HG03378 (cell line): Measurements from ENCODE around the gene TXNRD1.

Experiments
- ATAC-seq: cut with Tn5 transposase; IDR thresholded peaks from one replicate; pipeline ENCODE4 v1.9.1; 2021; ENCODE audit warnings: mild to moderate bottlenecking, moderate library complexity; ENCODE audit not compliant: unreplicated experiment

TXNRD1 gene

GRCh38 chr12:104347374-104348075 lies 131.9 kb downstream of the TXNRD1 start:
- no peak for ATAC-seq

GRCh38 chr12:104348283-104348993 lies 132.9 kb downstream of the TXNRD1 start:
- no peak for ATAC-seq

DNA sequence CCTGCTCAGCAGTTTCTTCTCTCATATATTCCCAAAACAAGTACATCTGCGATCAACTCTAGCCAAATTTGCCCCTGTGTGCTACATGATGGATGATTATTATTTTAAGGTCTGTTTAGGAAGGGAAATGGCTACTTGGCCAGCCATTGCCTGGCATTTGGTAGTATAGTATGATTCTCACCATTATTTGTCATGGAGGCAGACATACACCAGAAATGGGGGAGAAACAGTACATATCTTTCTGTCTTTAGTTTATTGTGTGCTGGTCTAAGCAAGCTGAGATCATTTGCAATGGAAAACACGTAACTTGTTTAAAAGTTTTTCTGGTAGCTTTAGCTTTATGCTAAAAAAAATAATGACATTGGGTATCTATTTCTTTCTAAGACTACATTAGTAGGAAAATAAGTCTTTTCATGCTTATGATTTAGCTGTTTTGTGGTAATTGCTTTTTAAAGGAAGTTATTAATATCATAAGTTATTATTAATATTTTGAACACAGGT lies 133.5 kb downstream of the TXNRD1 start:
- ATAC-seq = no peak

DNA sequence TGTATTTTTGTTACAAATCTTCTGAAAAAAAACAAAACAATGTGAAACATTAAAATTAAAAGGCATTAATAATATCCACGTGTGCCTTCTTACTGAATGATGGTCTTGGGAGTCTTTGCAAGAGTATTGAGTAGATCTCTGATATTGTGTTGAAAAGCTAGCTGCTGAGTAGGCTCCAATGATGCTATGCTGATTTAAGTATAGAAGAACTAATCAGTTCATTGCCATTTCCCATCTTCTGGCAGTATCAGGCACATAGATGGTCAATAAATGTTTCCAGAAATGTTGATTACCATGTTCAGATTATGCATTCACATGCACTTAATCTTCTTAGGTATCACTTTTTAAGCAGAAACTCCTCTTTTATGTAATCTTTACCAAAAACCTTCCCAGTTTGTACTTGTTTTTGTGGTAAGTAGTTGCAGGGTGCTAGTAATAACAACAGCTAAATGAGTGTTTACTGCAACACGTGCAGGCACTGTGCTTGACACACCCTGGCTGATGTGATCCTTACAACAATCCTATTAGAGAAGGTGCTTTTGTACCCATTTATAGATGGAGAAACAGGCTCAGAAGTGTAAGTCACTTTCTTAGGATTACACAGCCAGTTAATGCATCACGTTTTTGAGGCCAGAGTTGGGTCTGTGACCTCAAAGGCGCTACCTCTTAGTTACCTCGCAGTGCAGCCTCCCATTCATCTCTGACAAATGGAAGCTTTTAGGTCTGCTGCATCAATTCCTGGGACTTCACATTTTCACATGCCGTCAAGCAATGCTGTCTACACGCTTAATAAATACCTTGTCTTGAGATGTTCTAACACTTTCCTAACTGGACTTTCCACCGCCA lies 134.9 kb downstream of the TXNRD1 start:
- ATAC-seq = no peak

GRCh38 chr12:104351057-104351983 lies 135.7 kb downstream of the TXNRD1 start:
- ATAC-seq = no peak

DNA sequence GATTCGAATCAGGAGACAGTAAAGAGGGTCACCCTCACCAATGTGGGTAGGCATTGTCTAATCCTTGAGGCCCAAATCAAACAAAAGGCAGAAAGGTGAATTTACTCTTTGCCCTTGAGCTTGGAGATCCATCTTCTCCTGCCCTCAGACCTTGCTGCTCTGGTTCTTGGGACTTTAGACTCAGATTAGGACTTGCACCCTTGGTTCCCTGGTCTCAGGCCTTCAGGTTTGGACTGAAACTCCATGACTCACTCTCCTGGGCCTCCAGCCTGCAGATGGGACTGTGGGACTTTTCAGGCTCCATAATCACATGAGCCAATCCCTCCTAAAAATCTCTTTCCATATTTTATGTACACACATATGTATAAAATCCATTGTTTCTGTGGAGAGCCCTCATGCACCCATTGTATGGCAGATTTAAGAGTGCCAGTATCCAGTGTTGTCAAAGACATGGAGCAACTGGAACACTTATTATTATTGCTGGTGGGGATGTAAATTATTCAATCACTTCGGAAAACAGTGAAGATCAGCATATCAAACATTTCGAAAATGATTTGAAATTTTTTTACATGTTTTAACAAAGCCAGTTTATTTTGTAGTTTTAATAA lies 136.6 kb downstream of the TXNRD1 start:
- no peak for ATAC-seq

- ATAC-seq = no peak
Observed at GRCh38 chr12:104353012-104353981, 137.7 kb downstream of the TXNRD1 start.

DNA sequence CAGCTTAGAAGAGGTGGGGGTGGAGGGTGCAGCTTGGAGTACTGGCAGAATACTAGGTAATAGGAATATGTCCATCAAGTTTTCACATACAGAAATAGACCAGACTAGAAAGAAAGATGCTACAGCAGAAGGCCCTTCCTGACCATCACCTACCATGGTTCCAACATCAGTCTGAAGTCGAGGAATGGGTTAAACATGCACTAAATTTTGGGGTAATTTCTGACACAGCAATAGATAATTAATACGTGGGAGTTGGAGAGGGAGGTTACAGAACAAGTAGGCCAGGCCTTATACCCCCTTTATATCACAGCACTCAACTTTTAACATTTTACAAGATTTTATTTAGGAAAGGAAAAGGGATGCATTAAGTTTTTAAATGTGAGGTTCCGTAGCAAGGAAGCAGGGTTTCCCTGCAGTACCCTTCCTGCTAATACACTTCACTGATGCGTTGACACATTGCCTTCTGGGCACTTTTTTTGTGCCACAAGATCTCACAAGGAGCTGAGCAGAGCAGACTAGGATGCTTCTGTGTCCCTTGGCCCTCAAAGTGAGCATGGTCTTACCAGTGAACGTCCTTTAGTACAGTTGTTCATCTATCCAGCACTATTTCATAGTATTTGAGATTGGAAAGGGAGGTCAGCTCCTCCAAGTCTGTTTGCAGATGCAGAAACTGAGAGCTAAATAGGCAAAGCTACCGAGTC lies 138.7 kb downstream of the TXNRD1 start:
- no peak for ATAC-seq

- ATAC-seq = no peak
Observed at GRCh38 chr12:104354868-104355570, 139.4 kb downstream of the TXNRD1 start.

DNA sequence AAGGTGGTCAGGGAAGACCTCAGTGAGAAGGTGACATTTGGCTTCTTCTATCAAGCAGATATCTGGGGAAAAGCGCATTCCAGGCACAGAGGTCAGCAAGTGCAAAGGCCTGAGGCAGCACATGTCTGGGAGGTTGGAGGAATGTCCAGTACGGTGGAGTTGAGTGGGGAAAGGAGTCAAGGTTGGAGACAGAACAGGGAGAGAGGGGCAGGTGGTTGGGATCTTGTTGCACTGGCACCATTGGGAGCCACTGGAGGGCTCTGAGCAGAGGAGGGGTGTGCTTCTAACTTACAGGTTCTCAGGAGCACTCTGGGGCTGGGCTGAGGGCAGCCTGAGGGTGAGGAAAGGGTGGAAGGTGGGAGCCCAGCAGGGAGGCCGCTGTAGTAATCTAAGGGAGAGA lies 140.1 kb downstream of the TXNRD1 start:
- ATAC-seq = no peak

GRCh38 chr12:104356231-104357115 lies 140.9 kb downstream of the TXNRD1 start:
- no peak for ATAC-seq

DNA sequence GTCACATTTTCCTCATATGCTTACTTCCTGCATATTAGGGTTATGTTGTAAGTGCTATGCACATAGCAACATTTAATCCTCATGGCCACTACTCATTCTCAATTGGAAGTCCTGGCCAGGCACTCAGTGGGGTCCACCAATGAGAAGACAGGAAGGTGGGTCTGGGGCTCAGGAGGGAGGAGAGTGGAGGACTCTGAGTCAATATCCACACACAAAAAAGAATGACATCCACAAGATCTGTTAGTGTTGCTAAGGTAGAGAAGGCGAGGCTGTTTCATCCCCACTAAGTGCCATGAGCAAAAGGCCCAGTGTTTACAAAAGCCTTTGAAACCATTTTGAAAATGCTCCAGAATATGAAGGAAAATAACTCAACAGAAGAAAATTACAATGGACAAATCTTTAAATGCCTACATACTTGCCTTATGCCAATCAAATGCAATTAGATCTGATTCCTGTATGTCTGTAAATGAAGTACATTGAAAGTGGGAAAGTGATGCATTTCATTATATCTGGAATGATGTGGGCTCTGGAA lies 141.9 kb downstream of the TXNRD1 start:
- ATAC-seq = no peak

DNA sequence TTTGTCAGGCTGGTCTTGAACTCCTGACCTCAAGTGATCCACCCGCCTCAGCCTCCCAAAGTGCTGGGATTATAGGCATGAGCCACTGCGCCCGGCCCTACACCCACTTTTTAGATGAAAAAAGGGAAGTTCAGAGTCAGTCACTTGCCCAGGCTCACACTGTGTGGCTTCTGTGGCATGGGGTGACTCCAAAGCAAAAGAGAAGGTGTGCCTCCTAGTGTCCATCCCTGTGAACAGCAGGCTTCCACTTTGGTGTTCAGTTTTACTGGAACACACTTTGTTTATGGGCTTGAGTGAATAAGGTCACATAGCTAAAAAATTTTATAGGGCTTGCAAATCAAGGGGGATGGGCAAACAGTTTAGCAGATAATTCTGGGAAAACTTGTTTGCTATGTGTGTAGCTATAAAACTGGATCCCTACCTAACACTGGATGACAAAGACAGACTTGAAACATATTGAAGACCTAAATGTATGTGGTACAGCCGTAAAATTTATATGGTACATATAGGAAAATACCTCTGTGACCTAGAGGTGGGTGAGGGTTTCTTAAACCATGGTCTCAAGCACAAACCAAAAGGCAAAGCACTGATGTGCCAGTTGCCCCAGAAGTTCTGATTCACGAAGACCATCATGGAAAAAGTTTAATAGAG lies 142.9 kb downstream of the TXNRD1 start:
- no peak for ATAC-seq

GRCh38 chr12:104359216-104359615 lies 143.6 kb downstream of the TXNRD1 start:
- no peak for ATAC-seq

- no peak for ATAC-seq
Observed at GRCh38 chr12:104360157-104360556, 144.6 kb downstream of the TXNRD1 start.
